HG03520 (cell line): ENCODE measurements around the gene DLG2.

Experiments used
- ATAC-seq: cut with Tn5 transposase; IDR thresholded peaks from one replicate; pipeline ENCODE4 v1.9.1; 2021; ENCODE audit warnings: mild to moderate bottlenecking, moderate library complexity; ENCODE audit not compliant: unreplicated experiment

Gene DLG2

GRCh38 chr11:84541731-84542340, 1085.3 kb downstream of the DLG2 start:
- no peak for ATAC-seq

GRCh38 chr11:84536456-84536855, 1090.7 kb downstream of the DLG2 start:
- ATAC-seq: no peak

- no peak for ATAC-seq
Measured at GRCh38 chr11:84532364-84532763, 1094.8 kb downstream of the DLG2 start.

GRCh38 chr11:84526250-84526649, 1100.9 kb downstream of the DLG2 start:
- ATAC-seq: no peak

GRCh38 chr11:84524422-84525051, 1102.6 kb downstream of the DLG2 start:
- no peak for ATAC-seq

- no peak for ATAC-seq
Measured at GRCh38 chr11:84522331-84522730, 1104.8 kb downstream of the DLG2 start.

DNA sequence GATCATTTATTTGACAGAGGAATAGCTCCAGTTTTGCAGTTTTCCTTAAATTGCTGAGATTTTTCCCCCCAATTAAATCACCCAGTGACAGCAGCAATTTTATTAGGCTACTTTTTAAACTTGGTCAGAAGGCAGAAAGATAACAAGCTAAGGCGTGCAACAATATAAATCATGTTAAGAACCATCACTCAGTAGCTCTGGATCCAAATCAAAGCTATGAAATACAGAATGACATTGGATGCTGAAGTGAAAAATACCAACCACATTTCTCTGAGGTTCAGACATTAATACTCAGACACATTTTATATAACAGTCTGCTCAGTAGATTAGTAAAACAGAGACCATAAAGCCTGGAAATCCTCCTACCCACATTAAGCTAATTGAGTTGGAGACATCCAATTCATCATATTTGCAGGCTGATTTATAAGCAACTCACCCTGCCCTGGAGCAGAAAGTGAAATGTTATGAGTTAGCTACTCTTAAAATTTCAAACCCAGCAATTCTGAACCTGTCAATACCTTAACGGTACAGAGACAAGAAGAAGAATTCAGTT, 1108.4 kb downstream of the DLG2 start:
- no peak for ATAC-seq

- no peak for ATAC-seq
Measured at GRCh38 chr11:84514436-84514835, 1112.7 kb downstream of the DLG2 start.

DNA sequence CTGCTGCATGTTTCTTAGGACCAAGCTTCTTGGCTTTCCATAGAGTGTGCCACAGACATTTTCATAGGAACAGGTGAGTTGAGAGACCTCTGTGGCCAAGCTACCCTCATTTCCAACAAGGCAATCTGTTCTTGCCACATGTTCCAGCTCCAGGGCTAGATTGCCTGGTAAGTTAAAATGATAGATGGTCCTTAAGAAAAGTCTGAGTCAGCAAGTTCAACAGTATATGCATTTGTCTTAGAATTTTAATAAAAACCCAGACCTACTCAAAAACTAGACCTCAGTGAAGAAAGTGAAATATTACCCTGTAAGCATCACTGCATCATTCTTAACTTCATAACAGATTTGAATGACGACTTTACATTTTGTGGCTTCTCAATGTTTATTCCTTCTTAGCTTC, 1123.6 kb downstream of the DLG2 start:
- ATAC-seq: no peak

DNA sequence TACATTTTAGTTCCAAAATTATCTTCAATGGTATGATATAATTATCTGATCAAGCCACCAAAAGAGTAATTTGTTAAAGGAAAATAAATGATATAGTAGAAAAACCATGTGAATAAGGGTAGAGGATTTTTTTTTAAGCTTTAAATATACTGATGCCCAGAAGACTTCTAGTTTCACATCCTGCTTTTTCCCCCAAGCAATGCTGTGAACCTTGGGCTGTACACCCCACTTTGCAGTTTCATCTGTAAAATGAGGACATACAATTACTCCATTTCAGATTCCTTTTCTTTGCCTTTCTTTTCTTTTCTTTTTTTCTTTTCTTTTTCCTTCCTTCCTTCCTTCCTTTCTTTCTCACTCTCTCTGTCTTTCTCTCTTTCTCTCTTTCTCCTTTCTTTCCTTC, 1125.4 kb downstream of the DLG2 start:
- ATAC-seq: no peak

- no peak for ATAC-seq
Measured at GRCh38 chr11:84497981-84498411, 1129.1 kb downstream of the DLG2 start.

GRCh38 chr11:84497181-84497580, 1130.0 kb downstream of the DLG2 start:
- no peak for ATAC-seq

GRCh38 chr11:84496122-84496521, 1131.0 kb downstream of the DLG2 start:
- no peak for ATAC-seq

GRCh38 chr11:84480131-84480530, 1147.0 kb downstream of the DLG2 start:
- ATAC-seq: no peak

DNA sequence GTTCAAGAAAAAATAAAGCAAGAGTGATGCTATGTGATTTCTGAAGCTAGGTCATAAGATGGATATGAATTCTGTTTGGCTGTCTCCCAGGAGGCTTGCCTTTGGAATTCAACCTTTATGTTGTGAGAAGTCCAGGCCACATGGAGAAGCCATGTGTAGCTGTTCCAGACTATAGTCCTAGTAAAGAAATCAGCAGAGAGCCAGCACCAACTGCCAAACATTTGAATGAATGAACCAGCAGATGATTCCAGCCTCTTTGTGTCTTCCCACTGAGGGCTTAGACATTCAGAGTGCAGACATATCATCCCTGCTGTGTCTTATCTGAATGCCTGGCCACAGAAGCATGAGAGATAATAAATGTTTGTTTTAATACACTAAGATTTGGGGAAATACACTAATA, 1150.6 kb downstream of the DLG2 start:
- ATAC-seq: no peak

GRCh38 chr11:84471501-84471900, 1155.6 kb downstream of the DLG2 start:
- no peak for ATAC-seq

- ATAC-seq: no peak
Measured at GRCh38 chr11:84468235-84468634, 1158.9 kb downstream of the DLG2 start.

DNA sequence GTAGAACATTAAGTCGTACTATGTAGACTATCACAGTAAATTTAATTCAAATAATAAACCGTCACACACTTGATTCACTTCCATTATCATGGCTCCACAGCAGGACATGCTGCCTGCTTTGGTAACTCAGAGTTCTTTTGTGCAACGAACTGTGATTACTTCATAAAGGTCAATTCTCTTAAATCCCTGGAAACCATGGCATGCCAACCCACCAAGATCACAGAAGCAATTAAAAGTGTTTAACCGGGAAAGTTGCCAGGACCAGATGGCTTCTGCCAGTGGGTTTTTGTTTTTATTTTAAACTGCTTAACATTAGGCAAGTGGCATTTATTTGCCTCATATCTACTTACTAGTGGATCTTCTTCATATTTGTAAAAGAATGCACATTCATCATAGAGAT, 1162.1 kb downstream of the DLG2 start:
- no peak for ATAC-seq

DNA sequence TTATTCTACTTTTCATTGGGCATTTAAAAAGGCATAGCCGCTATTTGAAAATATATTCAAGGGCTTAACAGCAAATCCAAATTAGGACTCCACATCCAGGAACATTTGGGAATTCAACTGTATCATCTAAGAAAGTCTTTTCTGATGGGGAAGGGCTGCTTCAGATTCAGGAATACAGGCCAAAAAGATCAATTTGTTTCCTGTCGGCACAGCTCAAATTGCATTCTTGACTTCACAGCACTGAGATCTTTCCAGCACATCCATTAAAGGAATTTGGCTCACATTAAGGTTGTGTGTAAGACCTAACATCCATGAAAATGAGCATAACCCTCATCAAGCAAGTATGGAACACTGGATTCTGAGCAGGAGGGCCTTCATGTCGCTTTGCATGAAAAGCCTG, 1171.5 kb downstream of the DLG2 start:
- no peak for ATAC-seq

DNA sequence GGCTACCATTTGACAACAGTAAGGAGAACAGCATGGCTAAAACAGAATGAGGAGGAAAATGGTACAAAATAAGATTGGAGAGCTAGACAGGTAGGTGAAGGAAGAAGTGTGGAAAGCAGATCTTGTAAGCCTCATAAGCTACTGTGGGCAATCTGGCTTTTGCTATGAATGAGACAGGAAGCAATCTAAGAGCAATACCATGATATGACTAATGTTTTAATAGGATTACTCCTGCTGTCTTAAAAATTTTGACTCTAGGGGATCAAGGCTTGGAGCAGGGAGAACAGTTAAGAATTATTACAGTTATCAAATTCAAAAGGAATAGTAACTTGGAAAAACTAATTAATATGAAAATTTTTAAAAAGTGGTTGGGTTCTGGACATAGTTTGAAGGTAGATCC, 1174.9 kb downstream of the DLG2 start:
- no peak for ATAC-seq

DNA sequence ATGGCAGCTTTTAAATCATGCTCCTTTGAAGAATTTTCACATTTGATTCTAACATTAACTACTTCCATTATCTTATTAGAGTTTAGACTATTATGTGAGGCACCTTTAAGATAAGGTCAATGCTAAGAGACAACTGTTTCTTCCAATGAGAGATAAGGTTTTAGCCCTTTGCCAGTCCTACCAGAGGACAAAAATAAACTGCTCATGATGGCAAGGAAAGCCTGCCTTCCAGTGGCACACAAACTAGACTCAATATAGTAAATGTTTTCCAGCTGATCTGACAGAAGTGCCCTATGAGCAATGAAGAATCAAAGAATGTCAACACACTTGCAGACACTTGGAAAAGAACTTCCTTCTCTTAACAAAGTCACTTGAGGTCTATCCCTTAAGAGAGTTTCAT, 1188.6 kb downstream of the DLG2 start:
- ATAC-seq: no peak

DNA sequence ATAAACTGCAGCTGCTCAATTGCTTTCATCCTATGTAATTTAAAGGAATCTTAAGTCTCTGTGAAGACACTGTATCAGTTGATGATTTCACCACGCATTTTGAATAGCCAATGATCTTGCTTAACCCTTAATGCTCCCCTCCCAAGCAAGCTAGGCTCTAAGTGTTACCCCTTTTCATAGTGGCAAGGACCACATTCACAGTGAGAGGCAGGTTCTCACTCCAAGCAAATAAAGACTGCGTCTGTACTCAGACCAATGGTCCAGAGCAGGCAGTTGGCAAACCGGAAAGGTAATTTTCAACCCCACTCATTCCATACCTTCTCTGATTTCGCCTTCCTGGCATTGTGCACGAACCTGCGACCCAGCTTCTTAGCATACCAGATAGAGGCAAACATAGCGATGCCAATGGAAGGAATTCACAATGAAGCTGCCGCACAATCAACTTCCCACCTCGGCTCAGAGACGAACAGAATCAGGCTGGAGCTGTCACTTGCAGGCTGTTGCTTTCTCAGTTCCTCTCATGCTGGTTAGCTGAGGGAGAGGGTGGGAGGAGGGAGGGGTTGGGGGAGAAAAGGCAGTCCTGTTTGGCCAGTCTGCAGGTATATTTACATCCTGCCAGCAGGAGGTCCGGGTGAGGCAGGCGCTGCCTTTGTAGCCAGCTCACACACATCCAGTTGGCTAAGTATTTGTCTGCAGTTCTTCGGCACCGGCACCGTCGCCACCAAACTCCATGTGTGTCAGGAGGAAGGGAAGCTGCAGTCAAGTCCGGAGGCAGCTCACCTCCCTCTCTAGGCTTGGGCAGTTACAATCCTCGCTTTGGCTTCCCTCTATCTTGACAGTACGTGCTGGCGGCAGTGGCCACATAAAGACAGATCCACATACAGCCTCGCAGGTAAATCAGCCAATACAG, 1189.8 kb downstream of the DLG2 start:
- peak; percentile 92 for ATAC-seq
